Measurements from ENCODE around the gene UBA1. TPM values are rescaled to one million over a fixed set of nuclear protein-coding genes. Genes with fewer than 3 reads are reported as not detected.

Gene UBA1
- total RNA-seq, 1 donor from 2014 or later, result 538 TPM

DNA sequence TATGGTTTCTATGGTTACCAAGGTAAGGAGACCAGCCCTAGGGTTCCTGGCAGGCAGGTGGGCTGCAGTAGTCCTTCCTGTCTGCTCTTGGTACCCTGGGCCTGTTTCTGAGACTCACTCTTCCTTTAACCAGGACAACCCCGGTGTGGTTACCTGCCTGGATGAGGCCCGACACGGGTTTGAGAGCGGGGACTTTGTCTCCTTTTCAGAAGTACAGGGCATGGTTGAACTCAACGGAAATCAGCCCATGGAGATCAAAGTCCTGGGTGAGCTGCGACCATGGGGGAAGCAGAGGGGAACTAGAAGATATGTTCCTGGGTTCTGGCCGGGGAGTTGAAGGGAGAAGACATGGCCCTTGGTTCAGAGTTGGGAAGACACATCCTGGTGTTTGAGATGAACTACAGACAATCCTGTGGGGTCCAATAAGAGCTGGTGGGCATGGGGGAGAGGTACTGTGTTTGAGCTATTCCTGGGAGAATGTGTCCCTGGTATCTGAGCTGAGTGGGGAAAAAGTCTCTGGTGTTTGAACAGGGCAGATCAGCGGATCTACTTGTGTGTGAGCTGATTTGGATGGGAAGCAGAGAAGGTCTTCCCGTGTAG, 7.8 kb downstream of the UBA1 start:
- Mint-ChIP-seq H3K36me3 (ENCODE audit: insufficient read depth) (peaks cover 43% of the 10 kb centered on the region), H3K4me3 (ENCODE audit: low read depth) (no peak overlapping the region), H3K9me3 (ENCODE audit: low read depth) (no peaks in the 10 kb centered on the region), H3K27ac (peak overlapping the region; percentile 53), H3K4me1 (ENCODE audit: low read depth) (peaks cover 23% of the 10 kb centered on the region), H3K27me3 (no peaks in the 10 kb centered on the region)
- no peak for DNase-seq (ENCODE audit: low spot score, unreplicated experiment)
- TF ChIP-seq, protein P1, sequence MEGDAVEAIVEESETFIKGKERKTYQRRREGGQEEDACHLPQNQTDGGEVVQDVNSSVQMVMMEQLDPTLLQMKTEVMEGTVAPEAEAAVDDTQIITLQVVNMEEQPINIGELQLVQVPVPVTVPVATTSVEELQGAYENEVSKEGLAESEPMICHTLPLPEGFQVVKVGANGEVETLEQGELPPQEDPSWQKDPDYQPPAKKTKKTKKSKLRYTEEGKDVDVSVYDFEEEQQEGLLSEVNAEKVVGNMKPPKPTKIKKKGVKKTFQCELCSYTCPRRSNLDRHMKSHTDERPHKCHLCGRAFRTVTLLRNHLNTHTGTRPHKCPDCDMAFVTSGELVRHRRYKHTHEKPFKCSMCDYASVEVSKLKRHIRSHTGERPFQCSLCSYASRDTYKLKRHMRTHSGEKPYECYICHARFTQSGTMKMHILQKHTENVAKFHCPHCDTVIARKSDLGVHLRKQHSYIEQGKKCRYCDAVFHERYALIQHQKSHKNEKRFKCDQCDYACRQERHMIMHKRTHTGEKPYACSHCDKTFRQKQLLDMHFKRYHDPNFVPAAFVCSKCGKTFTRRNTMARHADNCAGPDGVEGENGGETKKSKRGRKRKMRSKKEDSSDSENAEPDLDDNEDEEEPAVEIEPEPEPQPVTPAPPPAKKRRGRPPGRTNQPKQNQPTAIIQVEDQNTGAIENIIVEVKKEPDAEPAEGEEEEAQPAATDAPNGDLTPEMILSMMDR (IDR thresholded peaks at IDR 0.05; ENCODE audit: unreplicated experiment), result no peak

DNA sequence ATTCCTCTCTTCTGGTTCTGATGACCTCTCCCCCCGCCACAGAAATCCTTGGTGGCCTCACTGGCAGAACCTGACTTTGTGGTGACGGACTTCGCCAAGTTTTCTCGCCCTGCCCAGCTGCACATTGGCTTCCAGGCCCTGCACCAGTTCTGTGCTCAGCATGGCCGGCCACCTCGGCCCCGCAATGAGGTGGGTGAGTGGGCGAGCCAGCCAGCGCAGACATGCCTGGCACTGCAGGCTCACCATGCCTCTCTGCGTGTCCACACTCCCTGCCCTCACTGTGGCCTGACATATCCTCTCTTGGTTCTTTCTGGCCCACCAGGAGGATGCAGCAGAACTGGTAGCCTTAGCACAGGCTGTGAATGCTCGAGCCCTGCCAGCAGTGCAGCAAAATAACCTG, 8.7 kb downstream of the UBA1 start:
- Mint-ChIP-seq H3K27ac (no peak overlapping the region), H3K4me1 (ENCODE audit: low read depth) (peaks cover 15% of the 10 kb centered on the region), H3K9me3 (ENCODE audit: low read depth) (no peaks in the 10 kb centered on the region), H3K4me3 (ENCODE audit: low read depth) (no peak overlapping the region), H3K27me3 (no peaks in the 10 kb centered on the region), H3K36me3 (ENCODE audit: insufficient read depth) (peaks cover 45% of the 10 kb centered on the region)
- DNase-seq (ENCODE audit: low spot score, unreplicated experiment), result no peak
- TF ChIP-seq, protein P1 (IDR thresholded peaks at IDR 0.05; ENCODE audit: unreplicated experiment), result no peak

- Mint-ChIP-seq H3K36me3 (ENCODE audit: insufficient read depth) (peaks cover 46% of the 10 kb centered on the region), H3K4me3 (ENCODE audit: low read depth) (no peak overlapping the region), H3K27me3 (no peaks in the 10 kb centered on the region), H3K27ac (no peak overlapping the region), H3K4me1 (ENCODE audit: low read depth) (peaks cover 9% of the 10 kb centered on the region), H3K9me3 (ENCODE audit: low read depth) (no peaks in the 10 kb centered on the region)
- TF ChIP-seq, protein P1 (IDR thresholded peaks at IDR 0.05; ENCODE audit: unreplicated experiment), result no peak
- DNase-seq (ENCODE audit: low spot score, unreplicated experiment), result no peak
Observed at GRCh38 chrX:47202877-47203276, 9.2 kb downstream of the UBA1 start.

DNA sequence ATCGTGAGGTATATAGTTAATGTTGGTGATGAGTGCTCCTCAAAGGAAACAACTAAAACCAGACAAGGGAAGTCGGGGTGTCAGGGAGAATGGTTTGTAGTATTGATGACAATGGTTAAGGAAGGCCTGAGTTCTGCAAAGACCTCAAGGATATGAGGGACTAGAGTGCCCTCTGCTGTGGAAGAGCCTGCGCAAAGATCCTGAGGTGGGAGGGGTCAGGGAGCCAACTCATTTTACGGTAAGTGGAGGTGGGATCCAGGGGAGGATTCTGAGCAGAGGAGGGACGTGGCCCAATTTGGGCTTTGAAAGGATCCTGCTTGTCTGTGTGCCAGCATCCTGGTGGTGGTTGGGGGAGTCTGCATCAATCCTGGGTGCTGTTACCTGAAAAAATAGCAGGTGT, 11.3 kb downstream of the UBA1 start:
- H3K4me3 Mint-ChIP-seq (ENCODE audit: low read depth), result no peak overlapping the region
- no peak for DNase-seq (ENCODE audit: low spot score, unreplicated experiment)
- H3K27ac Mint-ChIP-seq, result no peak overlapping the region
- peaks cover 41% of the 10 kb centered on the region for H3K36me3 Mint-ChIP-seq (ENCODE audit: insufficient read depth)
- H3K4me1 Mint-ChIP-seq (ENCODE audit: low read depth), result no peaks in the 10 kb centered on the region
- H3K27me3 Mint-ChIP-seq, result no peaks in the 10 kb centered on the region
- TF ChIP-seq, protein P1 (IDR thresholded peaks at IDR 0.05; ENCODE audit: unreplicated experiment), result no peak
- no peaks in the 10 kb centered on the region for H3K9me3 Mint-ChIP-seq (ENCODE audit: low read depth)

DNA sequence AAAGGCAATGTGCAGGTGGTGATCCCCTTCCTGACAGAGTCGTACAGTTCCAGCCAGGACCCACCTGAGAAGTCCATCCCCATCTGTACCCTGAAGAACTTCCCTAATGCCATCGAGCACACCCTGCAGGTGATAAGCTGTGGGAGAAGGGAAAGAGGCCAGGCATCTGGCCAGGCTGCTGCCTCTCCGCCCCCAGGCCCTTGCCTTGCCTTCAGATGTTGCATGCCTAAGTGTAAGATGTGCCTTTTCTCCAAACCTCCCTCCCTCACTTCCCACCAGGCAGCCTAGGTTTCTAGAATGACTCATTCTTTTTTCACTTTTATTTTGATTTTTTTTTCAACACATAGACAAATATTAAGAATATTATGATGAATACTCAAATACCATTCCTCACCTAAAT, 12.7 kb downstream of the UBA1 start:
- H3K4me3 Mint-ChIP-seq (ENCODE audit: low read depth), result no peak overlapping the region
- TF ChIP-seq, protein P1 (IDR thresholded peaks at IDR 0.05; ENCODE audit: unreplicated experiment), result no peak
- H3K27me3 Mint-ChIP-seq, result no peaks in the 10 kb centered on the region
- no peaks in the 10 kb centered on the region for H3K9me3 Mint-ChIP-seq (ENCODE audit: low read depth)
- H3K4me1 Mint-ChIP-seq (ENCODE audit: low read depth), result no peaks in the 10 kb centered on the region
- H3K27ac Mint-ChIP-seq, result no peak overlapping the region
- DNase-seq (ENCODE audit: low spot score, unreplicated experiment), result no peak
- peaks cover 41% of the 10 kb centered on the region for H3K36me3 Mint-ChIP-seq (ENCODE audit: insufficient read depth)
